ENCODE data around the gene TLNRD1.

The TLNRD1 gene

DNA sequence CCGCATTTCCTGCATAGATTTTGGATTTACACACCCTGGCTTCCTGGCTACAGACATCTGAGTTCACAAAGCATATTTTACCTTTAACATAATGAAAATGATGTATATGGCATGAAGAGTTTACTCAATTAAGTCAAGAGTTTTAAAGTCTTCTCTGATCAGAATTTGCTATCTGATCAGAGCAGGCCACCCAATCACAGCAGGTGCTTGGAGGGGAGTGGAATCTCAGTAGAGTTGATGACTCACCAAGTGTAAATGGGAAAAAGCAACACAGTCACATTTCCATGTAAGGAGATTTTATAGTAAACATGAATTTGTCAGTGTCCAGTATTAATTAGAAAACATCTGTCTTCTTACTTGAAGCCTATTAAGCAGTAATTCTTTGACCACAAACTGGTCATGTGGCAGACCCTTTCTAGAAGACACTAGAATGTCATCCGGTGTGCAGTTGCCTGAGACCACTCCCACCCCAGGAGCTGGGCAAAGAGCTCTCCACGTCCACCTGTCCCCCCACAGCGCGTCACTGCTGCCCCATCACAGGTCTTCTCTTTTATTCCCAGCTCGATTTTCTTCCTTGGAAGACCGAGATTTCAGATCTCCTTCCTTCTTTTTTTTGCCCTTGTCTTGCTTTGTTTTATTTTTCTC lies 21.9 kb upstream of the TLNRD1 start:
- no peak for DNase-seq

GRCh38 chr15:80979538-80980200 lies 21.1 kb upstream of the TLNRD1 start:
- no peak for DNase-seq

DNA sequence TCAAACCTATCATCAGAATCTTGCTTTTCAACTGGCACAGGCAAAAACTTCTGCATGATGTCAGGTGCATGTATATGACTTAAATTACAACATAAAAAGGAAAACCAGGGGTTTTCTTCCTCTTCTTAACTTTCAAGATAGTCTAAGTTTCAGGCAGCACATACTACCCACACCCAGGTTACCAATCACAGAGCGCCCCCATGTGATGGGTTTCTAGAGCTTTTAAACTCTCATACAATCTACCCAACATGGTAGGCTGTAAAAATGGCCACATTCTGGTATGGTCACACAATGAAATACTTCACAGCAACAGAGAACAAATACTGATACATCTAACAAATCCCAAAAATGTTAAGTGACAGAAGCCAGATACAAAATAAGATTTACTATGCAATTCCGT lies 18.5 kb upstream of the TLNRD1 start:
- DNase-seq = no peak

DNA sequence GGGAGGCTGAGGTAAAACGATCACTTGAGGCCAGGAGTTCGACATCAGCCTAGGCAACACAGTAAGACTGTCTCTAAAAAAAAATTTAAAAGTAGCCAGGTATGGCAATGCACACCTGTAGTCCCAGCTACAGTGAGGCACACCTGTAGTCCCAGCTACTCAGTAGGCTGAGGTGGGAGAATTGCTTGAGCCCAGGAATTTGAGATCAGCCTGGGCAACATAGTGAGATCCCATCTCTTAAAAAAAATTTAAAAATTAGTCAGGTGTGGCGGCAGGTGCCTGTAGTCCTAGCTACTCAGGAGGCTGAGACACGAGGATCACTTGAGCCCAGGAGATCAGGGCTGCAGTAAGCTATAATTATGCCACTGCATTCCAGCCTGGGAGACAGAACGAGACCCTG lies 17.9 kb upstream of the TLNRD1 start:
- no peak for DNase-seq

- DNase-seq = peak; percentile 47
Measured at GRCh38 chr15:80984856-80985255, 15.9 kb upstream of the TLNRD1 start.

DNA sequence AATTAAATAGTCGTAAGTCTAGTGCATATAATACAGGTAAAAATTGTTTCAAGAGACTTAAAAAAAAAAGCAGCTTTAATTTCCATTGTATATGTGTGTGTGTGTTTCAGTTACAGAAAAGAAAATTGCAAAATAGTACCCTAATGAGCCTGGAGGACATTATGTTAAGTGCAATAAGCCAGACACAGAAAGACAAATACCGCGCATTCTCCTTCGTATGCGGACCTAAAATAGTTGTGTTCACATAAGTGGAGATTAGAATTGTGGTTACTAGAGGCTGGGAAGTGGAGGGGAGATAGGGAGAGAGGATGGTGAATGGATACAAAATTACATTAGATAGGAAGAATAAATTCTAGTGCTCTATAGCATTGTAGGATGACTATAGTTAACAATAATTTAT lies 14.7 kb upstream of the TLNRD1 start:
- no peak for DNase-seq

DNA sequence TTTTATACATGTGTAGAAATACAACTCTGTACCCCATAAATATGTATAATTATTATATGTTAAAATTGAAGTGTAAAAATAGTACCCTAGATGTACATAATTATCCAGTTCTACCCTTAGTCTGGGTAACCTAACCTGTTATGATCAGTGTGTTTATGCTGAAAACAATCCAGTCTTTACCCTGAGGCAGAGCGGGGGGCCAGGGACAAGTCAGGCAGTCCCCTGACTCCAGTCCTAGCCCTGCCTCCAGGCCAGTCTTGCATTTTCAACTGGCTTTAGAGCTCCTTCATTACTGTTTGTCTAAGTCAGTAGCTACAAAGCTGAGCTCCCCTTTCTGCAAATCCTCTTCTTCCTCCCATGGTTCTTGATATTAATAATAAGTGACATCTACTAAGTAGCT lies 14.2 kb upstream of the TLNRD1 start:
- DNase-seq = no peak

DNA sequence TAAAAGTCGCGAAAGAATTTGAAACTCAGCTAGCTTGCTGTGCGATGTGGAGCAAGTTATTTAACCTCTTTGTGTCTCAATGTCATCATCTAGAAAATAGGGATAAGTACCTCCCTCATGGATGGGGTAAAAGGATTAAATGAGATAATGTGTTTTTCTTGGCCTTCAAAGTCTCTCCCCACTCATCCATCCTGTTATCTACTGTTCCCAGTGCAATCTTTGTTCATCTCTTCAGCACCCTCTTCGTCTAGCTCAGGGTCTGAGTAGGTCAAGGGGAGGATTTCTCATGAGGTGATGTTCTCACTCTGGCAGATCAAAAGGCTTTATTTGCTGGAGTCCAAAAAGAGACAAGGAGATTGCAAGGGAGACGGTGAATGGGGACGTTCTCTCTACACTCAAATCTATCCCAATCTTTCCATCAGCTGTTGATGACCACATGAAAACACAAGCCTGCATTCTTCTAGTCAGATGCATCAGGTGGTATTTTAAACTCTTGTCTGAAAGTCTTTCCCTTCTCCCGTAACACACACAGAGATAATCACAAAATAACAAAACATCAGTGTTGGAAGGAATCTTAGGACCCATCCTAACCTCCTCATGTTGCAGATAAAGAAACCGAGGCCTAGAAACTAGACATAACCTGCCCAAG lies 12.5 kb upstream of the TLNRD1 start:
- DNase-seq = no peak

- DNase-seq = no peak
Measured at GRCh38 chr15:80989081-80989517, 11.6 kb upstream of the TLNRD1 start.

GRCh38 chr15:80989518-80990478 lies 10.9 kb upstream of the TLNRD1 start, which contains the start of gene MESD:
MESD (minus strand) TSS chr15:80989819; CDS start chr15:80989791, 28 bp downstream.
- peak; percentile 93 for DNase-seq

DNA sequence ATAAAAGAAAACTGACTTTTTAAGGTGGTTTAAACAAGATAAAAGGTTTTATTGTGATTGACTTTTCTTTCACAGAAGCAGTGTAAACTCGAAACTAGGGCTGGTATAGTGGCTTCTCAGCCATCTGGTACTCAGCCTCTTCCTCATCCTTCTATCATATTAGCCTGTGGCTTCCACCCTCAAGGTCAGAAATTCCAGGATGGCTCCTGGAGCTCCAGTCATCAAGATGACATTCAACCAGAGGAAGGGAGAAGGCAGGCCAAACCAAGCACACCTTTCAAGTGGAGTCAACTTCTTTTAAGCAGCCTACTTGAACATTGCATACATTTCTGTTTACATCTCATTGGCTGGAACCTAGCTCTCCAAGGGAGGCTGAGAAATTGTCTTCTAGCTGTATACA lies 9.8 kb upstream of the TLNRD1 start:
- no peak for DNase-seq

DNA sequence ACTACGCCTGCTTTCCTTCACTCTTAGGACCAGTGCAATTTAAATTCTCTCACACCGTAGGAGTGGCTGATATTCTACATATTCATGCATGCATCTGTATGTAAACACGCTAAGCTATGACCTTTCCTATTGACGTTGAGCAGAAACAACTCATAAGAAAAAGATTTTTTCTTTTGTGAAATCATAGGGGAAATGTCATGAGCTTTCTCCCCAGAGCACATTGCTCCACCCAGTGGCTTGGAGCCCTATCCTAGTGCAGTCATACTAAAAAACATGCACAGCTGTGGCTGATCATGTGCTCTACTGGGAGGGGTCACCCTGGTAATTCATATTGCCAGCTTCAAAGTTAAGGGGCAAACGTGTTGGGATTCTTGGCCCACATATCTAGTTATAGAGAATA lies 9.3 kb upstream of the TLNRD1 start:
- no peak for DNase-seq

DNA sequence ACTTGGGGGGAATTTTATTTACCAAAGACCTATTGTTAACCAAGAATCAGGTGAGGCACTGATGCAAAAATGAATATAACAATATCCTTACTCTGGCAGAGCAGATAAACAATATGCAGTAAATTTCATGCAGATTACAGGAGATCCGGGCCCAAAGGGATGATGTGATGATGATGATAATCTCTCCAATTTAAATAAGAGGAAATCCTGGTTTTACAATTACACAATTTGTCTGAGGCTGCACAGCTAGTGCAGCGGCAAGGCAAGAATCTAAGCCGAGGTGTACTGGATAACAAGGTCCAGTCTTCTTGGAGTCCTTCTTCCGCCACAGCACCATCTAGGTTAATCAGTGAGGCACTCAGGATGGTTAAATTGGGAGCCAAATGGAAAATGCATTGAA lies 8.7 kb upstream of the TLNRD1 start:
- DNase-seq = no peak

DNA sequence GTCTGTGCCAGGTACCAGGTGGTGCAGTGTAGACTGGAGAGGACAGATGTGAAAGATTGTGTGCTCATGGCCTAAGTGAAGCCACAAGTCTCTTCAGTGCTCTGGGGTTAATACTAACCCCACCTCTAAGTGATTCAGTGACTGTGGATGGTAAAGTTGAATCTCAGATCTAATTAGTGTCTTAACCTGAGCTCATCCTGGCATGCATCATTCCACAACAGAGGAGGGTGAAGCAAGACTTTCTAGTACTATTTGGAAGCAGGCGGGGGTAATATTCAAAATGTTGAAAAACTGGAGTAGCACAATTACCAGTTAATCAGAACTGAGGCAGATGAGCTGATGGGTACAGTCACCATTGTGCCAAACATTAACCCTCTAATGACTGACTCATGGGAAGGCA lies 8.3 kb upstream of the TLNRD1 start:
- no peak for DNase-seq

- no peak for DNase-seq
Measured at GRCh38 chr15:80996247-80996646, 4.5 kb upstream of the TLNRD1 start.

GRCh38 chr15:80997692-80998091 lies 3.0 kb upstream of the TLNRD1 start:
- DNase-seq = no peak

GRCh38 chr15:80998251-80998650 lies 2.5 kb upstream of the TLNRD1 start:
- DNase-seq = no peak

DNA sequence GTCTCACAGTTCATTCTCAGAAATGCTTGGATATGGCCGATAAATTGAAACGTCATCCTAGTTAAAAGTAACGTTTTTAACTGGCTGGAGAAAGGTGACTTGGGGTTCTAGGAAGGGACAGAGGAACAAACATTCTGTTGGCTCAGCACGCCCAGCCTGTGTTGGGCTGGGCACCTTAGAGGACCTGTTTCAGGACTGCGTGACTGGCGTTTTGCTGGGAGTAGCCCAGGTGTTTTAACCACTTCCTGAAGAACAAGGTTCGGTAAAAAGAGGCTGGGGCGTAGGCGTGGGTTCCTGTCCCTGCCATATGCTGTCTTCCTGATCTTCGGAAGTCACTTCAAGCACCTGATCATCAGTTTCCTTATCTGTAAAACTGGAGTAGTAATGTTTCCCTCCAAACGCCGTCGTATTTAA lies 1.1 kb upstream of the TLNRD1 start:
- no peak for DNase-seq

- DNase-seq = no peak
Measured at GRCh38 chr15:81000144-81000623, 539 bp upstream of the TLNRD1 start.

- DNase-seq = no peak
Measured at GRCh38 chr15:81001152-81002008, 657 bp downstream of the TLNRD1 start.

DNA sequence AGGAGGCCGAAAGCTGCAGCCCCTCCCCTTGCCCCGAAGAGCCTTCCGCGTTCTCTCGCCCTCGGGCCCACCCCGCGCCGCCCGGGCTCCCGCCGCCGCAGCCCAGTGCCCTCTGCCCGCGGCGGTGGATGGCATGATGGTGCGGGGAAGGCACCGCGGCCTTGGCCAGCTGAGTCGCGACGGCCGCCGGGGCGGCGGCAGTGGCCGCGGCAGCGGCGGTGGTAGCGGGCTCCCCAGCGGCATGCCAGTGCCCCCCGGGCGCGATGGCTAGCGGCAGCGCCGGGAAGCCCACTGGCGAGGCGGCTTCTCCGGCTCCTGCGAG lies 1.2 kb downstream of the TLNRD1 start:
- no peak for DNase-seq
